ENCODE measurements around the gene CFAP43. TPM values are rescaled to one million over a fixed set of nuclear protein-coding genes. Genes with fewer than 3 reads are reported as not detected.

CFAP43 gene
- total and polyA plus RNA-seq, 10 of the 15 experiments (the other 5 are each of a cell fraction or from before 2014, with no cell fraction given): 0.06 to 0.14 (median 0.10) TPM; not detected in 5

DNA sequence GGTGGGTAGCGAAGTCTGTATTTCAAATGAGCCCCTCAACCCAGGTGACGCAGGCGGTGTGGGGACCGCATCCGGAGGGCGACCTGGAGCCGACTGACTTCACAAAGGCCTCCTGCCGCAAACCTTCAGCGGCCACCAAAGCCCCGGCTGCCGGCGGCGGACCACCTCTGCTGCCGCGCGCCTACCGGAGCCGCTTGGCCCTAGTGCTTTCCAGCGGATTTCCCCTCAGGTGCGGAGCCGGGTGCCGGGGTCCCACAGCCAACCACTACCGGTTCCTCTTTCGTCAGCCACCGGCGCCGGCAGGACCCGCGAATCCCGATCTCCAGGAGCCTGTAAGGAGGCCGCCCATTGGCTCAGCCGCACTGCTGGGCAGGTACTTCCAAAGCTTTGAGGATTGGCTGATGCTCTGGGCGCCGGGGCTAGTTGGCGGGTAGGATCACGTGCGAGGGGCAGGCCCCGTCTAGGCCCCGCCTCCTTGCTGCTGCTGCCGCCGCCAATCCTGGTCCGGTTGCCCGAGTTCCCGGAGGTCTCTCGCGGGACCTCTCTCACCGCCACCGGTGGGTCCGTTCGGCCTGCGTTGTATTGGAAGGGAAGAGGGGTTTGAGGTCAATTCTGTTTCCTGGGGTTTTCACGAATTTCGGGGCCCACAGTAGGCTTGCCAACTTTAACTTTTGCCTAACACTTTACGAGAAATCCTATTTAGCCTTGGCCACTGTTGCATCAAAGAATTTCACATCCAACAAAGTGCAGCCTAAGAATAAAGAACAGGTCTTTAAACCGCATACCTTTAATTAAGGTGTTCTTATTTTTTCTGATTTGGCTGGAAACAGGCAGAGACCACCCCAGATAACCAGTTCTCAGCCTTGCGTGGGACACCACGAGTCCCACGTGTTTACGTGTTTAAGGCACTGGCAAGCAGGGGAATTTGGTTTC is 36.8 kb upstream of the CFAP43 start, which contains the start of gene GSTO2 (continued):
- TF ChIP-seq RAD51 (IDR thresholded peaks at IDR 0.05): peak; percentile 91
- peak; percentile 69; the same call in 1 of the 3 replicates for TF ChIP-seq POU2F2 (IDR thresholded peaks at IDR 0.05; ENCODE audit: borderline replicate concordance, low read depth, low read length)
- TF ChIP-seq, protein P1, sequence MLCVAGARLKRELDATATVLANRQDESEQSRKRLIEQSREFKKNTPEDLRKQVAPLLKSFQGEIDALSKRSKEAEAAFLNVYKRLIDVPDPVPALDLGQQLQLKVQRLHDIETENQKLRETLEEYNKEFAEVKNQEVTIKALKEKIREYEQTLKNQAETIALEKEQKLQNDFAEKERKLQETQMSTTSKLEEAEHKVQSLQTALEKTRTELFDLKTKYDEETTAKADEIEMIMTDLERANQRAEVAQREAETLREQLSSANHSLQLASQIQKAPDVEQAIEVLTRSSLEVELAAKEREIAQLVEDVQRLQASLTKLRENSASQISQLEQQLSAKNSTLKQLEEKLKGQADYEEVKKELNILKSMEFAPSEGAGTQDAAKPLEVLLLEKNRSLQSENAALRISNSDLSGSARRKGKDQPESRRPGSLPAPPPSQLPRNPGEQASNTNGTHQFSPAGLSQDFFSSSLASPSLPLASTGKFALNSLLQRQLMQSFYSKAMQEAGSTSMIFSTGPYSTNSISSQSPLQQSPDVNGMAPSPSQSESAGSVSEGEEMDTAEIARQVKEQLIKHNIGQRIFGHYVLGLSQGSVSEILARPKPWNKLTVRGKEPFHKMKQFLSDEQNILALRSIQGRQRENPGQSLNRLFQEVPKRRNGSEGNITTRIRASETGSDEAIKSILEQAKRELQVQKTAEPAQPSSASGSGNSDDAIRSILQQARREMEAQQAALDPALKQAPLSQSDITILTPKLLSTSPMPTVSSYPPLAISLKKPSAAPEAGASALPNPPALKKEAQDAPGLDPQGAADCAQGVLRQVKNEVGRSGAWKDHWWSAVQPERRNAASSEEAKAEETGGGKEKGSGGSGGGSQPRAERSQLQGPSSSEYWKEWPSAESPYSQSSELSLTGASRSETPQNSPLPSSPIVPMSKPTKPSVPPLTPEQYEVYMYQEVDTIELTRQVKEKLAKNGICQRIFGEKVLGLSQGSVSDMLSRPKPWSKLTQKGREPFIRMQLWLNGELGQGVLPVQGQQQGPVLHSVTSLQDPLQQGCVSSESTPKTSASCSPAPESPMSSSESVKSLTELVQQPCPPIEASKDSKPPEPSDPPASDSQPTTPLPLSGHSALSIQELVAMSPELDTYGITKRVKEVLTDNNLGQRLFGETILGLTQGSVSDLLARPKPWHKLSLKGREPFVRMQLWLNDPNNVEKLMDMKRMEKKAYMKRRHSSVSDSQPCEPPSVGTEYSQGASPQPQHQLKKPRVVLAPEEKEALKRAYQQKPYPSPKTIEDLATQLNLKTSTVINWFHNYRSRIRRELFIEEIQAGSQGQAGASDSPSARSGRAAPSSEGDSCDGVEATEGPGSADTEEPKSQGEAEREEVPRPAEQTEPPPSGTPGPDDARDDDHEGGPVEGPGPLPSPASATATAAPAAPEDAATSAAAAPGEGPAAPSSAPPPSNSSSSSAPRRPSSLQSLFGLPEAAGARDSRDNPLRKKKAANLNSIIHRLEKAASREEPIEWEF (IDR thresholded peaks at IDR 0.05; ENCODE audit: insufficient replicate concordance, low read depth, low read length): no peak
- TF ChIP-seq SIN3A (IDR thresholded peaks at IDR 0.05; ENCODE audit: low read depth, low read length): peak; percentile 81
- no peak for TF ChIP-seq JUNB (IDR thresholded peaks at IDR 0.05)
- TF ChIP-seq ZBED1 (IDR thresholded peaks at IDR 0.05; ENCODE audit: borderline replicate concordance): 0 out of 2 replicates have a peak, but pooled peaks have one; percentile 18
- no peak for TF ChIP-seq KAT2A (conservative IDR thresholded peaks at IDR 0.05; ENCODE audit: control insufficient read depth, low read depth, low read length)
- no peak for TF ChIP-seq ATF7 (IDR thresholded peaks at IDR 0.05; ENCODE audit: low read depth)
- TF ChIP-seq, protein P2, sequence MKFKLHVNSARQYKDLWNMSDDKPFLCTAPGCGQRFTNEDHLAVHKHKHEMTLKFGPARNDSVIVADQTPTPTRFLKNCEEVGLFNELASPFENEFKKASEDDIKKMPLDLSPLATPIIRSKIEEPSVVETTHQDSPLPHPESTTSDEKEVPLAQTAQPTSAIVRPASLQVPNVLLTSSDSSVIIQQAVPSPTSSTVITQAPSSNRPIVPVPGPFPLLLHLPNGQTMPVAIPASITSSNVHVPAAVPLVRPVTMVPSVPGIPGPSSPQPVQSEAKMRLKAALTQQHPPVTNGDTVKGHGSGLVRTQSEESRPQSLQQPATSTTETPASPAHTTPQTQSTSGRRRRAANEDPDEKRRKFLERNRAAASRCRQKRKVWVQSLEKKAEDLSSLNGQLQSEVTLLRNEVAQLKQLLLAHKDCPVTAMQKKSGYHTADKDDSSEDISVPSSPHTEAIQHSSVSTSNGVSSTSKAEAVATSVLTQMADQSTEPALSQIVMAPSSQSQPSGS (IDR thresholded peaks at IDR 0.05; ENCODE audit: low read length): peak; percentile 29
- TF ChIP-seq BRCA1 (IDR thresholded peaks at IDR 0.05; ENCODE audit: low read depth, low read length): peak; percentile 79
- TF ChIP-seq, protein P3, sequence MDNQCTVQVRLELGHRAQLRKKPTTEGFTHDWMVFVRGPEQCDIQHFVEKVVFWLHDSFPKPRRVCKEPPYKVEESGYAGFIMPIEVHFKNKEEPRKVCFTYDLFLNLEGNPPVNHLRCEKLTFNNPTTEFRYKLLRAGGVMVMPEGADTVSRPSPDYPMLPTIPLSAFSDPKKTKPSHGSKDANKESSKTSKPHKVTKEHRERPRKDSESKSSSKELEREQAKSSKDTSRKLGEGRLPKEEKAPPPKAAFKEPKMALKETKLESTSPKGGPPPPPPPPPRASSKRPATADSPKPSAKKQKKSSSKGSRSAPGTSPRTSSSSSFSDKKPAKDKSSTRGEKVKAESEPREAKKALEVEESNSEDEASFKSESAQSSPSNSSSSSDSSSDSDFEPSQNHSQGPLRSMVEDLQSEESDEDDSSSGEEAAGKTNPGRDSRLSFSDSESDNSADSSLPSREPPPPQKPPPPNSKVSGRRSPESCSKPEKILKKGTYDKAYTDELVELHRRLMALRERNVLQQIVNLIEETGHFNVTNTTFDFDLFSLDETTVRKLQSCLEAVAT (IDR thresholded peaks at IDR 0.05): no peak; the same call in 1 of the 2 replicates
- TF ChIP-seq ZNF384 (IDR thresholded peaks at IDR 0.05; ENCODE audit: borderline replicate concordance, low read depth, low read length): no peak
- TF ChIP-seq CEBPB (IDR thresholded peaks at IDR 0.05; ENCODE audit: borderline replicate concordance in 1 of 2, low read depth in 2 of 2, low read length in 2 of 2): no peak
- TF ChIP-seq ZNF24 (IDR thresholded peaks at IDR 0.05): no peak
- peak; percentile 66; the same call in 1 of the 2 replicates for TF ChIP-seq RB1 (IDR thresholded peaks at IDR 0.05; ENCODE audit: borderline replicate concordance)
- TF ChIP-seq ZNF622 (IDR thresholded peaks at IDR 0.05): no peak
- TF ChIP-seq DPF2 (IDR thresholded peaks at IDR 0.05): 0 out of 2 replicates have a peak, but pooled peaks have one; percentile 65
- no peak; the same call in none of the 2 replicates for TF ChIP-seq LARP7 (IDR thresholded peaks at IDR 0.05)
- TF ChIP-seq NRF1 (conservative IDR thresholded peaks at IDR 0.05; ENCODE audit: low read depth, low read length): no peak; the same call in 1 of the 2 replicates
- TF ChIP-seq PAX8 (IDR thresholded peaks at IDR 0.05): no peak
- TF ChIP-seq, protein P4, sequence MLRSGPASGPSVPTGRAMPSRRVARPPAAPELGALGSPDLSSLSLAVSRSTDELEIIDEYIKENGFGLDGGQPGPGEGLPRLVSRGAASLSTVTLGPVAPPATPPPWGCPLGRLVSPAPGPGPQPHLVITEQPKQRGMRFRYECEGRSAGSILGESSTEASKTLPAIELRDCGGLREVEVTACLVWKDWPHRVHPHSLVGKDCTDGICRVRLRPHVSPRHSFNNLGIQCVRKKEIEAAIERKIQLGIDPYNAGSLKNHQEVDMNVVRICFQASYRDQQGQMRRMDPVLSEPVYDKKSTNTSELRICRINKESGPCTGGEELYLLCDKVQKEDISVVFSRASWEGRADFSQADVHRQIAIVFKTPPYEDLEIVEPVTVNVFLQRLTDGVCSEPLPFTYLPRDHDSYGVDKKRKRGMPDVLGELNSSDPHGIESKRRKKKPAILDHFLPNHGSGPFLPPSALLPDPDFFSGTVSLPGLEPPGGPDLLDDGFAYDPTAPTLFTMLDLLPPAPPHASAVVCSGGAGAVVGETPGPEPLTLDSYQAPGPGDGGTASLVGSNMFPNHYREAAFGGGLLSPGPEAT (IDR thresholded peaks at IDR 0.05; ENCODE audit: low read depth): peak; percentile 90

Data from GM12878 (cell line).